Stimulated activated CD4-positive, alpha-beta T cell treated with anti-CD3 and anti-CD28 coated beads, Interleukin-2, amount 100 ng/mL, for 48 hours (primary cell): ENCODE data around the gene DNAH8.

Experiments used
- DNase-seq, 2 donors: peaks; one replicate each; pipeline ENCODE4 v3.0.0-alpha.2; 2020

The DNAH8 gene, protein sequence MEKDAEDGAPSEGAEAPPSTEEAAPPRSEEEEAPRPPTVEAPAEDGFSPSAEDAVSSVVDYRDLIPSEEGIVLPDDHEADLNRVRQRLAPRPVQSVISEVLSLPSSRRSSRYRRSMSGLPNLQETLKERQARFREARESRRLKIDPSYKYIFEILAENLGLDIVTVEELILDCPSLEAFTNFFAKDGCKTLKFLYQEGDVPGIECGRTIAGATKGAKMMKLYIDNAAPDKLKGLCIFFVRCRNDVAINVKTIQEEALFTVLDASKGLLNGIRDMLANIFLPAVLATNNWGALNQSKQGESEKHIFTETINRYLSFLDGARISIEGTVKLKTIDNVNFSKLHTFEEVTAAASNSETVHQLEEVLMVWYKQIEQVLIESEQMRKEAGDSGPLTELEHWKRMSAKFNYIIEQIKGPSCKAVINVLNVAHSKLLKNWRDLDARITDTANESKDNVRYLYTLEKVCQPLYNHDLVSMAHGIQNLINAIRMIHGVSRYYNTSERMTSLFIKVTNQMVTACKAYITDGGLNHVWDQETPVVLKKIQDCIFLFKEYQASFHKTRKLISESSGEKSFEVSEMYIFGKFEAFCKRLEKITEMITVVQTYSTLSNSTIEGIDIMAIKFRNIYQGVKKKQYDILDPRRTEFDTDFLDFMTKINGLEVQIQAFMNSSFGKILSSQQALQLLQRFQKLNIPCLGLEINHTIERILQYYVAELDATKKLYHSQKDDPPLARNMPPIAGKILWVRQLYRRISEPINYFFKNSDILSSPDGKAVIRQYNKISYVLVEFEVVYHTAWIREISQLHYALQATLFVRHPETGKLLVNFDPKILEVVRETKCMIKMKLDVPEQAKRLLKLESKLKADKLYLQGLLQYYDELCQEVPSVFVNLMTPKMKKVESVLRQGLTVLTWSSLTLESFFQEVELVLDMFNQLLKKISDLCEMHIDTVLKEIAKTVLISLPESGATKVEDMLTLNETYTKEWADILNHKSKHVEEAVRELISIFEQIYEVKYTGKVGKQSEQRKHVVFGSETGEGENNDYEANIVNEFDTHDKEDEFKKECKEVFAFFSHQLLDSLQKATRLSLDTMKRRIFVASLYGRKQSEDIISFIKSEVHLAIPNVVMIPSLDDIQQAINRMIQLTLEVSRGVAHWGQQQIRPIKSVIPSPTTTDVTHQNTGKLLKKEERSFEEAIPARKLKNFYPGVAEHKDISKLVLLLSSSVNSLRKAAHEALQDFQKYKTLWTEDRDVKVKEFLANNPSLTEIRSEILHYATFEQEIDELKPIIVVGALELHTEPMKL (N-terminal part only)

GRCh38 chr6:38715016-38715689, at the start of gene DNAH8:
Gene DNAH8, plus strand, starts transcription at chr6:38715311. Its CDS starts 7,499 bp downstream, at chr6:38722810.
- DNase-seq, result peak in 1 of 2 donors; percentile 14

GRCh38 chr6:38671885-38672467, 43.1 kb upstream of the DNAH8 start:
- DNase-seq, result peak; percentile 11 to 16

GRCh38 chr6:38673397-38674165, 41.5 kb upstream of the DNAH8 start:
- DNase-seq, result peak; percentile 6 to 15

DNA sequence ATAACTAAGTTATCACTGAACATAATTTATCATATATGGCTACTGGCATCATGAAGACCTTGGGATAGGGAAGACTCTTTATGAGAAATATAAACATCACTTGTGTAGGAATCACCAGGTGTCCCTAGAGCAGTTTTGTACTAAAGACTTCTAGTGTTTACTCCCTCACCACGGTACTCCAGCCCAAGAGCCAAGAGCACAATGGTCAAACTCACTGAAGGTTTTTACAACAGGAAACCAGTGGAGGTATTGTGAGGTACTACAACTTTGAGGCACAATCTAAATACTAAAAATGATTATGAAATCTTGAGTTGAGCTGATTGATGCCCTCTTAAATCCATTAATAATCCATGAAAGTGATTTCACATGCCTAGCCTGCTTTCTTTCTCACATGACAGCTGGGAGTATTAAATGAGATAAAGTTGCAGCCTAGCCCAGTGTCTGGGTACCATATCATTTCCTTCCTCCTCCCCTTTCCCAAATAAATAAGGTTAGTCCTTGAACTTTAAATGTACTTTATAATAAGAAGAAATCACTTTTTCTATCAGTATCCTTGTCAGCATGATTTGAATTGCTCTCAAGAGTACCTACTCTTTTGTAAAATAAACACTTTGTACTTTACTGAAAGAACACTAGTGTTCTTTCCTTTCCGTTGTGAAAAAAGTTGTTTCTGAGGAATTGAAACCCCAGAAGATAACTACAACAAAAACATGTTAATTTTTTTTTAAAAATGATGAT, 38.7 kb upstream of the DNAH8 start:
- no peak for DNase-seq

- no peak for DNase-seq
Measured at GRCh38 chr6:38676974-38677544, 38.1 kb upstream of the DNAH8 start.

- DNase-seq, result no peak
Measured at GRCh38 chr6:38678178-38678760, 36.8 kb upstream of the DNAH8 start.

GRCh38 chr6:38679668-38680067, 35.4 kb upstream of the DNAH8 start:
- DNase-seq, result no peak

- DNase-seq, result no peak
Measured at GRCh38 chr6:38681850-38682249, 33.3 kb upstream of the DNAH8 start.

- DNase-seq, result no peak
Measured at GRCh38 chr6:38684237-38684636, 30.9 kb upstream of the DNAH8 start.

DNA sequence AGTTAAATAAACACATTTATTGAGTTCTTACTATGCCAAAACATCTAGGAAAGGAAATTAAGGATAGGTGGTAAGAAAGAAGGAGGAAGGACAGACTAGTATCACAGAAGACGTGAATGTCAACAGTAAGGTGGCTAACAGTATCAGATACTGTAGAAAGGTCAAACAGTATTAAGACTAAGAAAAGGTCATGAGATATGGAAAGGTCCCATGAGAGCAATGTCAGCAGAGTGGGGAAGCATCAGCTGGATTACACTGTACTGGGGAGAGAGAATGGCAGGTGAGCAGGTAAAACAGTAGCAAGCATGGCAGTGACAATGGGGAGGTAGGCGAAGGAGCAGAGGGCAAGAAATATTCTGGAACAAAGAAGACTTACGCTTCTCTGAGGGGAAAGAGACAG, 30.2 kb upstream of the DNAH8 start:
- DNase-seq, result no peak

DNA sequence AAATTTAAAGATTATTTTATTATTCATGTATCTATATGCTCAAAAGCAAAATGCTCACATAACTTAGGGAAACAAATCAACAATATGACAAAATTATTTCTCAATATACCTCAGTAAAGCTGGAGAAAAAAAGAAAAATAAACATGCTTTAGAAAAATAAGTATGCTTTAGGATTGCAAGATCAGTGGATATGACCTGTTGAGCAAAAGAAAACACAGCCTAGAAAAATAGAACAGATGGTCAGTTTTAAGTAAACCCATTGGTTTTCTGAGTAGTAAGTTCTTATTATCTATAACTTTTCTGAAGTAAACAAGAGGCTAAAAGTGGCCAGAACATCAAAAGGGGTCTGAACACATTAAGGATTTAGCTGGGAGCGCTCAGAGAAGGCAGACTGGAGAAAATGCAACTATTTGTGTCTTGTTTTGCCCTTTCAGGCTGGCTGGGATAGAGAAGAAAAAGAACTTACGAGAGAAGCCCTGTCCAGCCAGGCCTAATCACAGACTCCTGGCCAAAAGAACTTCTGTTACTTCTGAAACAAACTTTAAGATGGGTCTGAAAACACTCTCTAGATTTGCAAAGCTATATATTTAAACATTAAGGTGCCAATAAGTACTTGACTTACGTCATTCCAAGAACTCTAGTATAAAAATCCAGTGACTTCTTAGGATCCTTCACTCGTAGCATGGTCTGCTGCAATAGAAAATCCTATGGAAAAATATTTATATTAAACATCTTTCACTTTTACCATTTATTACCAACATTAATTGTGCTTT, 28.7 kb upstream of the DNAH8 start:
- DNase-seq, result no peak

DNA sequence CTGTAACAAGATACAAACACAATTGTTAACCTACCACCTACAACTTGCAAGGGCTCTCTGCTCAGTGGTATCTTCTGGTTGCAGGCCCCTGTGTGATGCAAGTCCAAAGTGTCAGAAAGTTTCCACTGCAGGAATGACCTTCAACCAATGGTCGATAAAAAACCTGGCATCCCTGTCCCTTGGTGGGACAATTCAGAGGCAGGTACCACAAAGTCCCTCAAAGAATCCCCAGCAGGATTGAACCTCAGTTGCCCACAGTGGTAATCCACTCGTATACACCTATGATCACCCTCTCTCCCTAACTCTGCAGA, 28.1 kb upstream of the DNAH8 start:
- DNase-seq, result no peak

- DNase-seq, result no peak
Measured at GRCh38 chr6:38687549-38687948, 27.6 kb upstream of the DNAH8 start.

- no peak for DNase-seq
Measured at GRCh38 chr6:38688579-38689087, 26.5 kb upstream of the DNAH8 start.

- DNase-seq, result no peak
Measured at GRCh38 chr6:38695227-38695900, 19.7 kb upstream of the DNAH8 start.

GRCh38 chr6:38695933-38696332, 19.2 kb upstream of the DNAH8 start:
- no peak for DNase-seq

GRCh38 chr6:38696345-38696744, 18.8 kb upstream of the DNAH8 start:
- no peak for DNase-seq

GRCh38 chr6:38697846-38698245, 17.3 kb upstream of the DNAH8 start:
- no peak for DNase-seq
